DOHH2 (cell line): ENCODE results near the gene HOXD10.

ENCODE experiments used
- H3F3A ChIP-seq: fragments of 200-600 bp; sonication (generic), shearing (Covaris generic); 2 replicates; pipeline ENCODE4 v1.6.0; 2016; ENCODE audit warnings: antibody characterized with exemption, mild to moderate bottlenecking; ENCODE audit not compliant: control insufficient read depth, insufficient read depth
- H3K27ac ChIP-seq: fragments of 200-600 bp; sonication (generic); 2 replicates; pipeline ENCODE4 v1.5.1; 2014; ENCODE audit warnings: low read depth, mild to moderate bottlenecking, low read length, moderate library complexity
- H3K27me3 ChIP-seq: fragments of 200-600 bp; sonication (generic); 2 replicates; pipeline ENCODE4 v1.6.1; 2014; ENCODE audit warnings: mild to moderate bottlenecking, low read length, mixed read lengths; ENCODE audit not compliant: control insufficient read depth
- H3K36me3 ChIP-seq: fragments of 200-600 bp; sonication (generic); 2 replicates; pipeline ENCODE4 v1.6.1; 2014; ENCODE audit warnings: mild to moderate bottlenecking, low read length, moderate library complexity, mixed read lengths; ENCODE audit not compliant: control insufficient read depth
- H3K4me1 ChIP-seq: fragments of 200-600 bp; sonication (generic); 2 replicates; pipeline ENCODE4 v1.6.1; 2014; ENCODE audit warnings: mild to moderate bottlenecking, low read length, mixed read lengths; ENCODE audit not compliant: control insufficient read depth
- H3K4me2 ChIP-seq: fragments of 200-600 bp; sonication (generic); 2 replicates; pipeline ENCODE4 v1.6.0; 2014; ENCODE audit warnings: mild to moderate bottlenecking, low read length, moderate library complexity
- H3K4me3 ChIP-seq: fragments of 200-600 bp; sonication (generic); 2 replicates; pipeline ENCODE4 v1.5.1; 2014; ENCODE audit warnings: mild to moderate bottlenecking, low read length, mixed read lengths
- H3K79me2 ChIP-seq: fragments of 200-600 bp; sonication (generic); 2 replicates; pipeline ENCODE4 v1.6.1; 2014; ENCODE audit warnings: mild to moderate bottlenecking, low read length, mixed read lengths; ENCODE audit not compliant: control insufficient read depth
- H3K9me2 ChIP-seq: fragments of 200-600 bp; sonication (generic); replicated peaks from 2 replicates; pipeline ENCODE4 v1.6.1; 2014; ENCODE audit warnings: mild to moderate bottlenecking, low read length, mixed read lengths; ENCODE audit not compliant: control insufficient read depth
- H3K9me3 ChIP-seq: fragments of 200-600 bp; sonication (generic); 2 replicates; pipeline ENCODE4 v1.6.1; 2014; ENCODE audit warnings: antibody characterized with exemption, low read length, mixed read lengths; ENCODE audit not compliant: control insufficient read depth, insufficient read depth
- H4K20me1 ChIP-seq: fragments of 200-600 bp; sonication (generic); 2 replicates; pipeline ENCODE4 v1.6.0; 2014; ENCODE audit warnings: low read depth, mild to moderate bottlenecking, antibody characterized with exemption, low read length, moderate library complexity; ENCODE audit not compliant: control insufficient read depth, insufficient read depth
- EZH2phosphoT487 ChIP-seq: fragments of 200-600 bp; sonication (generic); IDR thresholded peaks from 2 replicates; pipeline ENCODE4 v1.6.1; 2017; ENCODE audit warnings: borderline replicate concordance, mild to moderate bottlenecking, antibody characterized with exemption, low read length, moderate library complexity, mixed read lengths
- TF ChIP-seq, protein P1 (sequence below): fragments of 200-600 bp; sonication (generic); IDR thresholded peaks from one replicate; pipeline ENCODE4 v1.5.1; 2014; ENCODE audit warnings: antibody characterized with exemption, mild to moderate bottlenecking, low read depth, low read length; ENCODE audit not compliant: poor library complexity, severe bottlenecking

The HOXD10 gene

DNA sequence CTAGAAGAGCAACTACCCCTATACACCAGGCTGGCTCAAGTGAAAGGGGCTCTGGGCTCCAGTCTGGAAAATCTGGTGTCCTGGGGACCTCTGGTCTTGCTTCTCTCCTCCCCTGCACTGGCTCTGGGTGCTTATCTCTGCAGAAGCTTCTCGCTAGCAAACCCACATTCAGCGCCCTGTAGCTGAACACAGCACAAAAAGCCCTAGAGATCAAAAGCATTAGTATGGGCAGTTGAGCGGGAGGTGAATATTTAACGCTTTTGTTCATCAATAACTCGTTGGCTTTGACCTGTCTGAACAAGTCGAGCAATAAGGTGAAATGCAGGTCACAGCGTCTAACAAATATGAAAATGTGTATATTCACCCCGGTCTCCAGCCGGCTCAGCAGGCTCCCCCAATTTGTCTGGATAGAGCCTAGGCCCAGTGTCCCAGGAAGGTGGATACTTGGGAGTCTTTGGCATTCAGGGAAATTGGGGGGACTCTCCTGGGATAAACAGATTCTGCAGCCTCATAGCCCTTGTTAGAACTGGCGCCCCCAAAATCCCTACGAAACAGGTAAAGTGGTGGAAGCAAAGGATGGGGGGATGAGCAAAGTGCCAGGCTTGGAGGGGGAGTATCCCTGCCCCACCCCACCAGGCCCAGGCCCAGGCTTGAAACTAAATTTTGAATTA, 32.3 kb downstream of the HOXD10 start:
- H3K27me3 ChIP-seq = no peaks in the 10 kb centered on the region; the same call in 1 of the 2 replicates

DNA sequence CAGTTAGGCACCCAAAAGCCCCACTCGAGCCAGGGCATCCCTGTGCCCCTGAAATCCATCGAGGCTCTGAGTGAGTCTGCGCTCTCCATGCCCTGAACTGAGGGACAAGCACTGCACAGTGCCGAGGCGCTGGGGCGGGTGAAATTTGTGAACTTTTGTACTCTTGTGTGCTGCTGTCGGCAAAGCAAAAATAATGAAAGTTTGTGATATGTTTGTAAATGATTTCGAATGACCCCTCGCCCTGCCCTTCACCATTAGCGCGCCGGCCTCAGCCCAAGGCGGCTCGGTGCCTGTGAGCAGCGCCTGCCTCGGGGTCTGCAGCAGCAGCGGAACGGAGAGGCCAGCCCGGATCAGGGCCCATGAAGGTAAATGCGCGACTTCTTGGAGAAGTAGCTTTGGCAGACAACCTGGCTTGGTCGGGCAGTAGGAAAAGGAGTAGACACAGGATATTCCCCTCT, 32.9 kb downstream of the HOXD10 start:
- H3K27me3 ChIP-seq = no peaks in the 10 kb centered on the region; the same call in 1 of the 2 replicates
- no peaks in the 10 kb centered on the region for H4K20me1 ChIP-seq
- no peaks in the 10 kb centered on the region for H3K9me3 ChIP-seq
- no peak overlapping the region for H3K4me2 ChIP-seq
- H3F3A ChIP-seq = no peaks in the 10 kb centered on the region
- H3K27ac ChIP-seq = no peak overlapping the region
- H3K4me1 ChIP-seq = no peaks in the 10 kb centered on the region
- no peaks in the 10 kb centered on the region for H3K36me3 ChIP-seq
- no peak for TF ChIP-seq EZH2phosphoT487
- TF ChIP-seq, protein P1, sequence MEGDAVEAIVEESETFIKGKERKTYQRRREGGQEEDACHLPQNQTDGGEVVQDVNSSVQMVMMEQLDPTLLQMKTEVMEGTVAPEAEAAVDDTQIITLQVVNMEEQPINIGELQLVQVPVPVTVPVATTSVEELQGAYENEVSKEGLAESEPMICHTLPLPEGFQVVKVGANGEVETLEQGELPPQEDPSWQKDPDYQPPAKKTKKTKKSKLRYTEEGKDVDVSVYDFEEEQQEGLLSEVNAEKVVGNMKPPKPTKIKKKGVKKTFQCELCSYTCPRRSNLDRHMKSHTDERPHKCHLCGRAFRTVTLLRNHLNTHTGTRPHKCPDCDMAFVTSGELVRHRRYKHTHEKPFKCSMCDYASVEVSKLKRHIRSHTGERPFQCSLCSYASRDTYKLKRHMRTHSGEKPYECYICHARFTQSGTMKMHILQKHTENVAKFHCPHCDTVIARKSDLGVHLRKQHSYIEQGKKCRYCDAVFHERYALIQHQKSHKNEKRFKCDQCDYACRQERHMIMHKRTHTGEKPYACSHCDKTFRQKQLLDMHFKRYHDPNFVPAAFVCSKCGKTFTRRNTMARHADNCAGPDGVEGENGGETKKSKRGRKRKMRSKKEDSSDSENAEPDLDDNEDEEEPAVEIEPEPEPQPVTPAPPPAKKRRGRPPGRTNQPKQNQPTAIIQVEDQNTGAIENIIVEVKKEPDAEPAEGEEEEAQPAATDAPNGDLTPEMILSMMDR = no peak
- no peak overlapping the region for H3K4me3 ChIP-seq
- H3K9me2 ChIP-seq = no peaks in the 10 kb centered on the region
- no peaks in the 10 kb centered on the region for H3K79me2 ChIP-seq

More for the DNA sequence above, 32.3 kb downstream of the HOXD10 start:
- Histone ChIP-seq H3F3A (no peaks in the 10 kb centered on the region), H3K4me1 (no peaks in the 10 kb centered on the region), H3K4me2 (no peak overlapping the region), H3K4me3 (no peak overlapping the region), H3K9me3 (no peaks in the 10 kb centered on the region), H3K27ac (no peak overlapping the region), H3K9me2 (no peaks in the 10 kb centered on the region), H4K20me1 (no peaks in the 10 kb centered on the region), H3K79me2 (no peaks in the 10 kb centered on the region), H3K36me3 (no peaks in the 10 kb centered on the region)
- no peak for TF ChIP-seq EZH2phosphoT487
- TF ChIP-seq, protein P1 = no peak

DNA sequence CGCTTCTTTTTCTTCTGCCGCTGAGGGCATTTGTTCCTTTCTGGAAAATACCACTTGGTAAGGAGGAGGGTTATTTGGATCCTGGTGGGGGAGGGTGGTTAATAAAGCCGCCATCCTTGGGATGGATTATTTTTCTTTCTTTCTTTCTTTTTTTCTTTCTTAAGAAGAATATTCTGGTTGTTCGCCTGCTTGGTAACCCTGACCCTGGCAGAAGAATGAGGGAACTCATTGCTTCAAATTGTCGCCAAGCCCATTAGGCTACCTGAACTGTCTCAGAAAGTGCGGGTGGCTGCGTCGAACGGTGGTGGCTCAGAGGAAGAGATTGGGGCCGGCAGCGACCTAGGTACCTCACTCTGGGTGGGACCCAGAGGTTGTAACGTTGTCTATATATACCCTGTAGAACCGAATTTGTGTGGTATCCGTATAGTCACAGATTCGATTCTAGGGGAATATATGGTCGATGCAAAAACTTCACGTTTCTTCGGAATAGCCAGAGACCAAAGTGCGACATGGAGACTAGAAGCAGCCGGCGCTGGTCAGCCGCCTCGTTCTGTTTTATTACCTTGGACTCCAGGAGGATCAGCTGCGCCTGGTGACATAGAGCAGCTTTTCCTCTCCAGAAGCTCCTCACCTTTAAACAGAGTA, 33.5 kb downstream of the HOXD10 start:
- H3K27ac ChIP-seq = no peak overlapping the region
- no peaks in the 10 kb centered on the region; the same call in 1 of the 2 replicates for H3K27me3 ChIP-seq
- H3K9me2 ChIP-seq = no peaks in the 10 kb centered on the region
- H3K79me2 ChIP-seq = no peaks in the 10 kb centered on the region
- H3K36me3 ChIP-seq = no peaks in the 10 kb centered on the region
- TF ChIP-seq, protein P1 = no peak
- no peak for TF ChIP-seq EZH2phosphoT487
- no peak overlapping the region for H3K4me3 ChIP-seq
- no peaks in the 10 kb centered on the region for H3K9me3 ChIP-seq
- no peaks in the 10 kb centered on the region for H3K4me1 ChIP-seq
- H4K20me1 ChIP-seq = no peaks in the 10 kb centered on the region
- no peaks in the 10 kb centered on the region for H3F3A ChIP-seq
- H3K4me2 ChIP-seq = no peak overlapping the region
